ENCODE measurements around the gene ADAM11. TPM values are rescaled to one million over a fixed set of nuclear protein-coding genes. Genes with fewer than 3 reads are reported as not detected.
A peak's percentile ranks its signal among the peaks of the same experiment; 100 is the strongest.
"Not testable (repeated sequence)": the region's sequence is repeated elsewhere in the genome, so short reads cannot be mapped to it uniquely, and the experiment has no call there.

Gene ADAM11, protein sequence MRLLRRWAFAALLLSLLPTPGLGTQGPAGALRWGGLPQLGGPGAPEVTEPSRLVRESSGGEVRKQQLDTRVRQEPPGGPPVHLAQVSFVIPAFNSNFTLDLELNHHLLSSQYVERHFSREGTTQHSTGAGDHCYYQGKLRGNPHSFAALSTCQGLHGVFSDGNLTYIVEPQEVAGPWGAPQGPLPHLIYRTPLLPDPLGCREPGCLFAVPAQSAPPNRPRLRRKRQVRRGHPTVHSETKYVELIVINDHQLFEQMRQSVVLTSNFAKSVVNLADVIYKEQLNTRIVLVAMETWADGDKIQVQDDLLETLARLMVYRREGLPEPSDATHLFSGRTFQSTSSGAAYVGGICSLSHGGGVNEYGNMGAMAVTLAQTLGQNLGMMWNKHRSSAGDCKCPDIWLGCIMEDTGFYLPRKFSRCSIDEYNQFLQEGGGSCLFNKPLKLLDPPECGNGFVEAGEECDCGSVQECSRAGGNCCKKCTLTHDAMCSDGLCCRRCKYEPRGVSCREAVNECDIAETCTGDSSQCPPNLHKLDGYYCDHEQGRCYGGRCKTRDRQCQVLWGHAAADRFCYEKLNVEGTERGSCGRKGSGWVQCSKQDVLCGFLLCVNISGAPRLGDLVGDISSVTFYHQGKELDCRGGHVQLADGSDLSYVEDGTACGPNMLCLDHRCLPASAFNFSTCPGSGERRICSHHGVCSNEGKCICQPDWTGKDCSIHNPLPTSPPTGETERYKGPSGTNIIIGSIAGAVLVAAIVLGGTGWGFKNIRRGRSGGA
- total RNA-seq (ENCODE audit: unreplicated experiment) = 0.62 TPM
- long read RNA-seq = 0 reads

GRCh38 chr17:44758414-44759085 is at the start of gene ADAM11:
ADAM11 (plus strand) TSS chr17:44758988; CDS start chr17:44759200, 212 bp downstream.
- H3K27me3 Mint-ChIP-seq (ENCODE audit: unreplicated experiment) = peaks cover 6% of the 10 kb centered on the region

GRCh38 chr17:44719444-44719843 is 39.3 kb upstream of the ADAM11 start:
- H3K27ac Mint-ChIP-seq (ENCODE audit: unreplicated experiment) = no peak overlapping the region
- peaks cover 5% of the 10 kb centered on the region for H3K36me3 Mint-ChIP-seq (ENCODE audit: low read depth, unreplicated experiment)
- no peaks in the 10 kb centered on the region for H3K4me1 Mint-ChIP-seq (ENCODE audit: unreplicated experiment)
- H3K27me3 Mint-ChIP-seq (ENCODE audit: unreplicated experiment) = peaks cover 3% of the 10 kb centered on the region
- no peaks in the 10 kb centered on the region for H3K9me3 Mint-ChIP-seq (ENCODE audit: unreplicated experiment)
- no peak overlapping the region for H3K4me3 Mint-ChIP-seq (ENCODE audit: unreplicated experiment)
- TF ChIP-seq CTCF (IDR thresholded peaks at IDR 0.05; ENCODE audit: unreplicated experiment) = no peak
- no peak for DNase-seq (ENCODE audit: low spot score)

More at GRCh38 chr17:44758414-44759085, at the start of gene ADAM11:
- H3K4me3 Mint-ChIP-seq (ENCODE audit: unreplicated experiment) = peak within 1 kb of the TSS; percentile 62
- no peaks in the 10 kb centered on the region for H3K4me1 Mint-ChIP-seq (ENCODE audit: unreplicated experiment)
- no peaks in the 10 kb centered on the region for H3K9me3 Mint-ChIP-seq (ENCODE audit: unreplicated experiment)
- H3K27ac Mint-ChIP-seq (ENCODE audit: unreplicated experiment) = no peak within 1 kb of the TSS
- no peak for DNase-seq (ENCODE audit: low spot score)
- no peaks in the 10 kb centered on the region for H3K36me3 Mint-ChIP-seq (ENCODE audit: low read depth, unreplicated experiment)
- no peak for TF ChIP-seq CTCF (IDR thresholded peaks at IDR 0.05; ENCODE audit: unreplicated experiment)

GRCh38 chr17:44722254-44722653 is 36.5 kb upstream of the ADAM11 start:
- peaks cover 3% of the 10 kb centered on the region for H3K27me3 Mint-ChIP-seq (ENCODE audit: unreplicated experiment)
- no peak for TF ChIP-seq CTCF (IDR thresholded peaks at IDR 0.05; ENCODE audit: unreplicated experiment)
- H3K27ac Mint-ChIP-seq (ENCODE audit: unreplicated experiment) = no peak overlapping the region
- peaks cover 5% of the 10 kb centered on the region for H3K36me3 Mint-ChIP-seq (ENCODE audit: low read depth, unreplicated experiment)
- no peaks in the 10 kb centered on the region for H3K4me1 Mint-ChIP-seq (ENCODE audit: unreplicated experiment)
- no peaks in the 10 kb centered on the region for H3K9me3 Mint-ChIP-seq (ENCODE audit: unreplicated experiment)
- no peak overlapping the region for H3K4me3 Mint-ChIP-seq (ENCODE audit: unreplicated experiment)
- no peak for DNase-seq (ENCODE audit: low spot score)

- H3K4me1 Mint-ChIP-seq (ENCODE audit: unreplicated experiment); H3K9me3 Mint-ChIP-seq (ENCODE audit: unreplicated experiment); H3K4me3 Mint-ChIP-seq (ENCODE audit: unreplicated experiment); DNase-seq (ENCODE audit: low spot score); H3K27ac Mint-ChIP-seq (ENCODE audit: unreplicated experiment); H3K27me3 Mint-ChIP-seq (ENCODE audit: unreplicated experiment): not testable (repeated sequence)
- peaks cover 13% of the 10 kb centered on the region for H3K36me3 Mint-ChIP-seq (ENCODE audit: low read depth, unreplicated experiment)
These were observed 32.7 kb upstream of the ADAM11 start for GRCh38 chr17:44726121-44726520.

DNA sequence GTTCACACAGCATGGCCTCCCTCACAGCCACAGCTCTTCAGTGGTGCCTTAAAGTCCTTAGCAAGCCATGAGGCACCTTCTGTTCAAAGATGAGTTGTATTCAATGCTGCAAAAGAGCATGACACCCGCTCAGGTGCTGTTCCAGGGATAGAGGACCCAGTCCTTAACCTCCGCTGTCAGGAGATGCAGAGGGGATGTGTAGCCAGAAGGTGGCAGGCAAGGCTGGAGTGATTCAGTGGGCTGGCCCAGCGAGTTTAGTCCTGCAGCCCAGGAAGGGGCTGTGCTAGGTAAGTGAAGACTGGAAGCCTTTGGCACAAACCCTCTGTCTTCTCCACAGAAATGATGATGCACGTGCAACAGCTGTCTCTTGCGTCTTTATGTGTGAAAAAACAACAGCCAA is 25.0 kb upstream of the ADAM11 start:
- TF ChIP-seq CTCF (IDR thresholded peaks at IDR 0.05; ENCODE audit: unreplicated experiment) = no peak
- H3K27me3 Mint-ChIP-seq (ENCODE audit: unreplicated experiment) = peaks cover 3% of the 10 kb centered on the region
- no peaks in the 10 kb centered on the region for H3K4me1 Mint-ChIP-seq (ENCODE audit: unreplicated experiment)
- no peak overlapping the region for H3K27ac Mint-ChIP-seq (ENCODE audit: unreplicated experiment)
- no peaks in the 10 kb centered on the region for H3K9me3 Mint-ChIP-seq (ENCODE audit: unreplicated experiment)
- peaks cover 18% of the 10 kb centered on the region for H3K36me3 Mint-ChIP-seq (ENCODE audit: low read depth, unreplicated experiment)
- H3K4me3 Mint-ChIP-seq (ENCODE audit: unreplicated experiment) = peak overlapping the region; percentile 31
- peak; percentile 47 for DNase-seq (ENCODE audit: low spot score)

Data from endothelial cell (in vitro differentiated cells).